8988T (cell line): ENCODE measurements around the gene ADA.
"Not testable (repeated sequence)": the region's sequence is repeated elsewhere in the genome, so short reads cannot be mapped to it uniquely, and the experiment has no call there.

Experiments
- DNase-seq: peaks from one replicate; pipeline ENCODE4 v3.0.0; 2011

Gene ADA

DNA sequence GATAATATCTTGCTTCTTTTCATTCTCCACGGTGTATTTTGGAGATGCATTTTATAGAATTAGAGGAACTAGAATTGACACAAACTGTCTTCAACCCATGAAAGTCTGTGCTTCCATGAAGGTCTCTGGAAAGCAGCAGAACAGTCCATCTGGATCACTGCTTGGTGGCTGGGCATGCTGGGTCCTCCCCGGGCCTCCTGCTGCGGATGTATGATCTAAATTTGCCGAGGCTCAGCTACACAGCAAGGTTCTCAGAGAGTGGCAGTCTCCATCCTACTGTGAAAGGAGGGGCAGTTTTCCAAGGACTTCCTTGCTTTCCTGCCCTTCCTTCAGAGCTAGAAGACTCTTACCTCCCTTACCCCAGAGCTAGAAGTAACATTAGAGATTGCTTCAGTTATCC, 54.0 kb downstream of the ADA start:
- DNase-seq = no peak

DNA sequence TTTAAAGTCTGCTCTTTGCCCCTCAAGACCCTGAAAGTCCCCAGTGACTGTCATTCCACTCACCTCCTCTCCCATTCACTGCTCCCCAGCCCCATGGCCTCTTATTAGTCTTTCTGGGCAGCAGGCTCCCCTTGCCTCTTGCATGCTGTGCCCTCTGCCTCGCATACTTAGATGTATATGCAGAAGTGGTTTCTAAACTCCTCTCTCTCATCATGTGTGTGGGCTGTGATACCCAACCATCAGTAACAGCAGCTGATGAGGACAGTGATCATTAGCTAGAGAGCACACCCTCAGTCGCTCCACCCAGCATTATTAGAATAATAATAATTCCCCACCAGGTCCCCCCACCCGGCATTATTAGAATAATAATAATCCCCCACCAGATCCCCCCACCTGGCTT, 54.6 kb downstream of the ADA start:
- no peak for DNase-seq

GRCh38 chr20:44596010-44596409, 55.5 kb downstream of the ADA start:
- DNase-seq = no peak

DNA sequence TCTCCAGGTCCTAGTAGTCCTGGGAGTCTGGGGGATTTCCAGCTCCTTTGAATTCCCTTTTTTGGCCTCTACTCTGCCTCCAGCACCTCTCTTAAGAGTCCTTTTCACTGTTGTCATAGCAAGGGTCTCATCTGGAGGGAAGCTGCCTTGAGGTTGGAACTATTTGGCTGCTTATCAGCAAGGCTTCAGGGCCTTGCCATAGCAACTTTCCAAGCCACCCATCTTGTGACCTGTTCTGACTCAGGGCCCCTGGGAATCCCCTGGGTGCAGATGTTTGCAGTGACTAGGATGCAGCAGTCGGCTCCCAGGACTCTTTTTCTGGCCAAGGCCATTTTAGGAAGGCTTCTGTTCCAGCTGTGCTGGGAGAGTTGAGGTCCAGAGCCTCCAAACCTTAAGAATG, 56.8 kb downstream of the ADA start:
- no peak for DNase-seq

DNA sequence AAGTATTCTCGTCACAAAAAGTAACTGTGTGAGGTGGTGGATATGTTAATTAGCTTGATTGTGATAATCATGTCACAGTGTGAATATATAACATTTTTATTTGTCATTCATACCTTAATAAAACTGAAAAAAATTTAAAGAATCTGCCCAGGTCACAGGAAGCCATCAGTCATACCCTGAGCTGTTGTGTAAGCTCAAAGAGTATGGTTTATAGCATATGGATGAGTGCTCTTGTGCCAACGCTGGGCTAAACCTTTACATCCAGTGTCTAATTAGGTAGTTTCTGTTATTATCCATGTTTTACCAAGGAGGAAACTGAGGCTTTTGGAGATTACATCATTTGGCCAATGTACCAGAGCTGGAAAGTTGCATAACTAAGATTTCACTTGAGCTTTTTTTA, 57.7 kb downstream of the ADA start:
- no peak for DNase-seq

DNA sequence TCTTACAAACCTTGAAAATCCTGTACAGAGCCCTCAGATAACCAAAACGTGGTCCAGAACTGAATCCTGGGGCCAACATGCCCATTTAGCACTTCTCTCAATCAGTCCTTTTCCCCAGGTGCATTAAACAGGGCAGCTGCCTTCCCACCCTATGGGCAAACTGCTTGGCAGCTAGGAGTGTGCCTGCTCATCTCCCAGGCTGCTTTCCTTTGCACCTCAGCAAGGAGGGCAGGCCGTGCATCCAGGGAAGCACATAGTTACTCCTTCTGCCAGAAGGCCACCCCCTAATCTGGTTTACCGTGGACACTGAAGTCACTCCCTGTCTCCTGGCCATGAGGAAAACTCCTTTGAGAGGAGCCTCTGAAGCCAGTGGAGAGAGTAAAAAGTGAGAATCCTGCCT, 59.1 kb downstream of the ADA start:
- no peak for DNase-seq

DNA sequence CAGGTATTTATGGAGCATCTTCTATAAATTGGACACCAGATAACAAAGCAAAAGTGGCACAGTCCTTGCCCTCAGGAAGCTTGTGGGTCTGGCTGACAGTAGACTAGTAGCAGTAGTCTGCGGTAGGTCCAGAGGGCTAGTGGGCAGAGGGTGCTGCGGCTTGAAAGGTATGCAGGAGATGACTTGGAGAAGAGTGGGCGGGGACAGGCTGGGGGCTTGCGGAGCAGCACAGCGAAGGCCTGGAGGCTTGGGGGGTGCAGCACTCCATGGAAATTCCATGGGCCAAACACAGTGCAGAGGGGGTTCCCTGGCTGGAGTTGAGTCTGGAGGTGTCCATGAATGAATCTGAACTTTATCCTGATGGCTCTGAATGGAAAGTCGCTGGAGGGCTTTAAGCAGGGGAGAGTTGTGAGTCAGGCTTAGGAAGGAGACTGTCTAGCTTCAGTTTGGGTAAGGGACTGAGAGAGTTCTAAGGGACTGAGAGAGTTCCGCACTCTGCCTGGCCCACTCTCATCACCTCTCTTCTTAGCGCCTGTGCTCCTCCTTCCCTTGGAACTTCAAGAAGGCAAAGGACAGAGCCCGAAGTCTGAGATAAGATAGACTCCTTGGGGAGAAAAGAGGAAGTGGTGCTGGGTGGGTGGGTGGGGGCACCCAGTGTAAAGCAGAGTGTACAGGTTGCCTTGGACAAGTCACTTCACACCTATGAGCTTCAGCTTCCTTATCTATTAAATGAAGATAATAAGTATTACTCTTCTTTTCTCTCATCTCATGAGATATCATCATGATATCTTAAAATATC, 60.3 kb downstream of the ADA start:
- no peak for DNase-seq

DNA sequence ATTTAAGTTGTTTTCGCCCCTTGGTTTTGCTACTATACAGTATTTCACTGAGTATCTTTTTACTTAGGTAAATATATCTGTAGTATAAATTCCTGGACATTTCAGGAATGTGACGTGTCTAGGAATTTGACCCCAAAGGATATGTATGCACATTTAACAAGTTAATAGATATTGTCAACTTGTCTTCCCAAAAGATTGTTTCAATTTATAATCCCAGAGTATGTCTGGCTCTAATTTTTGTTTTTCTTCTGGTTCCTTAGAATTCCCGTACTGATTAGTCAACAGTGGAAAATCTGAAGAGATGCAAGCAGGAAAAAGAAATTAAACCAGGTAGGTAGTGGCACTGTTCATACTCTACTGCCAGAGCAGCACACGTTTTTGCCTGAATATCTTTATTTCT, 62.0 kb downstream of the ADA start:
- DNase-seq = no peak

DNA sequence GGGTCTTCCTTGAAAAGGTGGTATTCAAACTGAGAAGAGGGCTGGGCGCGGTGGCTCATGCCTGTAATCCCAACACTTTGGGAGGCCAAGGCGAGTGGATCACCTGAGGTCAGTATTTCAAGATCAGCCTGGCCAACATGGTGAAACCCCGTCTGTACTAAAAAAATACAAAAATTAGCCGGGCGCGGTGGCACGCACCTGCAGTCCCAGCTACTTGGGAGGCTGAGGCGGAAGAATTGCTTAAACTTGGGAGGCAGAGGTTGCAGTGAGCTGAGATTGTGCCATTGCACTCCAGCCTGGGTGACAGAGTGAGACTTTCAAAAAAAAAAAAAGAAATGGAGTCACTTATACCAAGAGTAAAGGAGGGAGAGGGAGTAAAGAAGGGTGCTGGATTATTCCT, 63.2 kb downstream of the ADA start:
- DNase-seq = not testable (repeated sequence)

DNA sequence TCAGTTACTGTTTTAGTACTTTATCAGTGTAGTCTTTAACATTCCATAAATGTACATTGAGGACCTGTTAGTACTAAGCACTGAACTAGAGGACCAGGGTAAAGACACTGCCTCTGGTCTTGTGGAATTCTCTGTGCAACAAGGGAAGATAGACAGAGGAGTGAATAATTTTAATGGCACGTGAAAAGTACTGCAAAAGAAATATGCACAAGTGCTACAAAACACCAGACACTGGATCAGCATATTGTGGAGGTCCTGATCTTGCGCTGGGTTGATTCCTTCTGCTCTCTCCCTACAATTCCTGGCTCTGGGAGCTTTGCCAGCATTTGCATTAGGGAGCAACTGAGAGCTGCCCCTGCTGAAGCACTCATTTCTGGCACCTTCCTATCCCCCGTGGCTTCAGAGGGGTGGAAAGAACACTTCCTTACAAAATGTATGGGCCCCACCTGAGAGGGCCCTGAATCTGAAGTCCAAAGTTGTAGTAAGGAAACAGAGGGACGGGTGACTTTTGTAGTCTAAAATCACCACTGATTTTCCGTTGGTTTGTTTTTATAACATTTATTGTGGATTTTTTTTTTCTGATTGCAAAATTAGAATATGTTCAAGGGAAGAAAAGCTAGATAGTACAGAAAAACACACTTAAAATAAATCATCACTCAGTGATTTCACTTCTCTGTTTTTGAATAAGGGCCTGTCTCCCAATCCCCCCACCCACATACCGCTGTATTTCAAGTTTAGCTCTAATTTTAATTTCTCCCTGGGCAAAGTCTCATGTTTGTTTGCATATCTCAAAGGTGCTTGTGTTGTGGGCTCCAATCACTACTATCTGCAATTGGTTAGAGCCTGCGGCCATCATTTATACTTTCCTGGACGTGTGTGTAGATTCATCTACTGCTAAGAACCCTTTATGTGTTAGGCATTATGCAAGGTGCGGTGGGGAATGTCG, 64.2 kb downstream of the ADA start:
- DNase-seq = no peak

DNA sequence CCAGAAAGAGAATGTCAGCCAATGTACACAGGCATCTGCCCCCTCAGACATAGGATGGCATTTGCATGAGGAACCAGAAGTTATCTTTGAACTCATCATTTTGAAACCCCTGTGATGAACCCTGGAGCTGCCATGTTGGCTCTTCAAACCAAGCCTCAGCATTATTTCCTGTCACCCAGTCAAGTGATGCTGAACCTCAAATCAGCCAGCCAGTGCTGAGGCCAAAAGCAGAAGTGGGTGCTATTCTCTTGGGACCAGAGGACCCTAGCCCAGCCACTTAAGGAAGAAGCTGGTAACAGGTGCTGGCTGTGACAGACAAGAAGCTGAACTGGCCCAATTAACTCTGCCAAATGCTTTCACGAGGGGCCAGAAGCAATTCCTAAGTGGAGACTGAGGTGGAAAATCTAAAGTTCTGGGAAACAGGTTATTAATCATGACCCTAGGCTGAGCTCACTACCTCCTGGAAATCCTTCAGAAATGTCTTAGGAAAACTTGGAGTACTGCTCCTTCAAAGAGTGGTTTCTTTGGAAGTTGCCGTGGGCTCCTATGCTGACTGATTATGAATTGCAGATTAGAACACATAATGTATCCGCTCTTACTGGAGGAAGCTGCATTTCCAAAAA, 65.1 kb downstream of the ADA start:
- no peak for DNase-seq

GRCh38 chr20:44585057-44585963, 66.2 kb downstream of the ADA start:
- DNase-seq = no peak

- DNase-seq = no peak
Observed at GRCh38 chr20:44584162-44584561, 67.3 kb downstream of the ADA start.

- DNase-seq = no peak
Observed at GRCh38 chr20:44583157-44583556, 68.3 kb downstream of the ADA start.

- no peak for DNase-seq
Observed at GRCh38 chr20:44582311-44583025, 69.0 kb downstream of the ADA start, which contains the start of gene PKIG. TSS of gene PKIG (plus strand) at chr20:44582579. CDS start at chr20:44614557, 31,978 bp downstream.

DNA sequence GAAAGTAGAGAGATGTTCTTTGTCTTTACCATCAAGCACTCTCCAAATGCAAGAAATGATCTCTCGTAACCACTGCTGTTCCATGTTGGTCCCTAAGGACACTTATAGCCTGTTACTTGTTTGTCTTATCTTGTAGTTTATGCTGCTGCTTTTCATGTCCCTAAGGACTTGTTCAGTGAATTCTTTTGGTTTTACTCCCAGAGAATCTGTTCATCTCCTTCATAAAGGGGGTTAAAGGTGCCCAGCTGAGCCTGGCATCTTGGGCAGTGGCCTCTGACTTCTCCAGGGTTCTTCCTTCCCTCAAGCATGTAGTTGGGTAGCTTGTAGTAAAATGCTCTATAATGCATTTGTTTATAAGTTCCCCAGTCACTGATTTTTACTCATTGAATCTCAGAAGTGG, 70.0 kb downstream of the ADA start:
- DNase-seq = no peak

- DNase-seq = no peak
Observed at GRCh38 chr20:44580581-44581268, 70.8 kb downstream of the ADA start.

GRCh38 chr20:44579313-44580081, 72.0 kb downstream of the ADA start:
- no peak for DNase-seq

GRCh38 chr20:44576297-44576696, 75.2 kb downstream of the ADA start:
- no peak for DNase-seq

DNA sequence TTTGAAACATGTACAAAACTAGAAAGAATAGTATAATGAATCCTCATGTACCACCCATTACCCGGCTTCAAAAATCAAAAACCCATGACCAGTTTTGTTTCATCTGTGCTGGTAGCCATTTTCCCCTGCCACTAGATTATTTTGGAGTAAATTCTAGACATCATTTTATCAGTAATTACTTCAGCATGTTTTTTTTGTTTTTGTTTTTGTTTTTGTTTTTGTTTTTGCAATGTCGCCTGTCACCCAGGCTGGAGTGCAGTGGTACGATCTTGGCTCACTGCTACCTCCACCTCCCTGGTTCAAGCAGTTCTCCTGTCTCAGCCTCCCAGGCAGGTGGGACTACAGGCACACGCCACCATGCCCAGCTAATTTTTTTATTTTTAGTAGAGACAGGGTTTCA, 77.1 kb downstream of the ADA start:
- DNase-seq = no peak
